CD4-positive, alpha-beta T cell (primary cell): ENCODE data around the gene MATN1. TPM values are rescaled to one million over a fixed set of nuclear protein-coding genes. Genes with fewer than 3 reads are reported as not detected.

ENCODE experiments used
- ATAC-seq: fragments of 200-7000 bp; cut with Tn5 transposase; one replicate; pipeline ENCODE4 v1.10.0; 2022; ENCODE audit warnings: mild to moderate bottlenecking; ENCODE audit not compliant: poor library complexity
- CTCF ChIA-PET: fragments of 350-600 bp; sonication (Branson Sonifier 250); formaldehyde crosslinking; loops from one replicate; lab custom pipeline; 2021; ENCODE audit warnings: antibody characterized with exemption, inconsistent platforms; lab: Charles Lee
- POLR2A ChIA-PET: fragments of 350-600 bp; sonication (Branson Sonifier 250); formaldehyde crosslinking; loops from one replicate; lab custom pipeline; 2021; ENCODE audit warnings: antibody characterized with exemption, inconsistent platforms; lab: Charles Lee
- DNase-seq, 14 experiments: peaks; one replicate each; pipeline ENCODE4 v3.0.0-alpha.2; 2013 to 2020; ENCODE audit warnings: mixed read lengths in 2 of 14
- H3K27ac ChIP-seq, 2 donors: one replicate each; pipeline versions ENCODE4 v1.5.1 to v1.7.0; 2013; ENCODE audit warnings: low read length in 2 of 2, low read depth in 1 of 2, mild to moderate bottlenecking in 1 of 2
- H3K27me3 ChIP-seq, 2 experiments: 1 replicate in 1 of 2; 2 replicates in 1 of 2; pipeline versions ENCODE4 v1.6.1 to v1.7.0; 2013; ENCODE audit warnings: low read length in 2 of 2, control low read depth in 1 of 2, mild to moderate bottlenecking in 1 of 2, moderate library complexity in 1 of 2; ENCODE audit not compliant: insufficient read depth in 2 of 2, control insufficient read depth in 1 of 2
- H3K36me3 ChIP-seq: one replicate; pipeline ENCODE4 v1.6.1; 2013; ENCODE audit warnings: low read length, control low read depth; ENCODE audit not compliant: insufficient read depth
- H3K4me1 ChIP-seq: one replicate; pipeline ENCODE4 v1.6.1; 2013; ENCODE audit warnings: low read length, control low read depth; ENCODE audit not compliant: insufficient read depth
- H3K4me3 ChIP-seq: one replicate; pipeline ENCODE4 v1.5.1; 2013; ENCODE audit warnings: mild to moderate bottlenecking, low read length, moderate library complexity
- H3K9me3 ChIP-seq, 2 experiments: 1 replicate in 1 of 2; 2 replicates in 1 of 2; pipeline versions ENCODE4 v1.6.1 to v1.7.0; 2013; ENCODE audit warnings: low read length in 2 of 2, mild to moderate bottlenecking in 2 of 2, control low read depth in 1 of 2, moderate library complexity in 1 of 2; ENCODE audit not compliant: control insufficient read depth in 1 of 2, insufficient read depth in 1 of 2
- H3K27ac Mint-ChIP-seq: one replicate; pipeline ENCODE4 v1.8.0; 2020; ENCODE audit warnings: mixed read lengths
- H3K27me3 Mint-ChIP-seq: one replicate; pipeline ENCODE4 v1.8.0; 2021; ENCODE audit warnings: mixed read lengths
- H3K36me3 Mint-ChIP-seq: one replicate; pipeline ENCODE4 v1.8.0; 2021; ENCODE audit warnings: low read depth, mixed read lengths
- H3K4me1 Mint-ChIP-seq: one replicate; pipeline ENCODE4 v1.8.0; 2021; ENCODE audit warnings: low read depth, mixed read lengths
- H3K4me3 Mint-ChIP-seq: one replicate; pipeline ENCODE4 v1.8.0; 2020; ENCODE audit warnings: mild to moderate bottlenecking, mixed read lengths
- H3K9me3 Mint-ChIP-seq: one replicate; pipeline ENCODE4 v1.8.0; 2020; ENCODE audit warnings: mixed read lengths
- CTCF ChIP-seq: fragments of 200-600 bp; IDR thresholded peaks from one replicate; pipeline ENCODE4 v1.8.0; 2022; ENCODE audit warnings: antibody characterized with exemption, mild to moderate bottlenecking
- intact Hi-C, 2 experiments: fragments of 100-400 bp; cut with DNase I in 1 of 2; cut with micrococcal nuclease in 1 of 2; formaldehyde crosslinking; loops; one replicate each; pipeline versions ENCODE4 v1.15.1 to v1.9.0; 2023 to 2025; cut with DNase I, micrococcal nuclease
- total RNA-seq, 174 experiments: library from RNA in 2 of 174; stranded (reverse) in 2 of 174; gene quantifications; one replicate each; pipeline ENCODE4 v1.2.3 and lab custom pipeline; 2021 to 2026

MATN1 gene
- total RNA-seq, 2 experiments from 2014 or later, result 2.5 to 2.7 TPM

GRCh38 chr1:30721341-30721793 is 2.0 kb downstream of the MATN1 start:
- H3K4me3 Mint-ChIP-seq, result no peak overlapping the region
- Histone ChIP-seq H3K27me3 (no peaks in the 10 kb centered on the region), H3K36me3 (peaks cover 31% of the 10 kb centered on the region), H3K4me3 (no peak overlapping the region), H3K4me1 (peaks cover 56% of the 10 kb centered on the region), H3K27ac (no peak overlapping the region), H3K9me3 (no peaks in the 10 kb centered on the region)
- H3K27me3 Mint-ChIP-seq, result no peaks in the 10 kb centered on the region
- CTCF ChIA-PET, result interaction anchor here (1.0 to 5.6 kb wide), 4 partner anchors 14 to 61 kb away, joined by 3 to 87 read pairs (median 30); partner anchors contain the start of gene LAPTM5
- no peak for ATAC-seq
- DNase-seq, result peak in 2 of 14 experiments; percentile 7 to 39
- no peak for TF ChIP-seq CTCF
- H3K4me1 Mint-ChIP-seq, result peaks cover 40% of the 10 kb centered on the region
- H3K27ac Mint-ChIP-seq, result peak overlapping the region; percentile 92
- no peaks in the 10 kb centered on the region for H3K9me3 Mint-ChIP-seq
- peaks cover 48% of the 10 kb centered on the region for H3K36me3 Mint-ChIP-seq
- intact Hi-C loops, result loop anchor here in 1 of 2 experiments (2.0 kb wide), 1 partner anchor 21 kb away; no protein-coding TSS in a partner anchor
- POLR2A ChIA-PET, result interaction anchor here (0.9 to 5.5 kb wide), 5 partner anchors 23 to 61 kb away, joined by 3 to 98 read pairs (median 60); partner anchors contain the start of gene LAPTM5

- Histone ChIP-seq H3K27me3 (no peaks in the 10 kb centered on the region), H3K9me3 (peaks cover 2 to 7% of the 10 kb centered on the region in 2 experiments), H3K4me1 (peaks cover 56% of the 10 kb centered on the region), H3K36me3 (peaks cover 26% of the 10 kb centered on the region), H3K4me3 (no peak overlapping the region), H3K27ac (no peak overlapping the region)
- Mint-ChIP-seq H3K27me3 (no peaks in the 10 kb centered on the region), H3K27ac (peak overlapping the region; percentile 92), H3K4me3 (peak overlapping the region; percentile 74), H3K4me1 (peaks cover 40% of the 10 kb centered on the region), H3K9me3 (peaks cover 2% of the 10 kb centered on the region), H3K36me3 (peaks cover 40% of the 10 kb centered on the region)
- ChIA-PET POLR2A (interaction anchor here (0.6 to 5.5 kb wide), 8 partner anchors 12 to 1539 kb away, joined by 3 to 98 read pairs (median 40); partner anchors contain the start of genes LAPTM5 and SRSF4), CTCF (interaction anchor here (1.0 to 5.6 kb wide), 9 partner anchors 13 to 209 kb away, joined by 3 to 87 read pairs (median 15); partner anchors contain the start of gene LAPTM5)
- TF ChIP-seq CTCF, result no peak
- intact Hi-C loops, result loop anchor here in 1 of 2 experiments (2.0 kb wide), 1 partner anchor 22 kb away; no protein-coding TSS in a partner anchor
- DNase-seq (peak in 1 of 14 experiments; percentile 5), ATAC-seq (no peak)
Measured at GRCh38 chr1:30720271-30721223, 2.8 kb downstream of the MATN1 start.
